ENCODE measurements around the gene DMD.
A peak's percentile ranks its signal among the peaks of the same experiment; 100 is the strongest.

Gene DMD

GRCh38 chrX:33183361-33183760 is 28.0 kb downstream of the DMD start:
- ATAC-seq (ENCODE audit: insufficient read depth, low read depth) = peak; percentile 69
- no peaks in the 10 kb centered on the region for H3K4me1 ChIP-seq (ENCODE audit: insufficient read depth, low read length)
- no peaks in the 10 kb centered on the region for H4K20me1 ChIP-seq (ENCODE audit: insufficient read depth, low read length)
- H3K27ac ChIP-seq (ENCODE audit: low read length) = no peak overlapping the region
- no peak overlapping the region for H2AFZ ChIP-seq (ENCODE audit: low read depth, low read length)
- H3K9me3 ChIP-seq (ENCODE audit: insufficient read depth, low read length, severe bottlenecking) = no peaks in the 10 kb centered on the region
- no peak overlapping the region for H3K4me3 ChIP-seq (ENCODE audit: low read depth in 1 of 2, low read length in 2 of 2)
- peak; percentile 29 for DNase-seq
- no peaks in the 10 kb centered on the region for H3K36me3 ChIP-seq (ENCODE audit: insufficient read depth, low read length)
- no peak overlapping the region for H3K4me2 ChIP-seq (ENCODE audit: insufficient read depth, low read length)
- H3K9ac ChIP-seq (ENCODE audit: low read depth, low read length) = no peak overlapping the region
- H3K27me3 ChIP-seq (ENCODE audit: insufficient read depth, low read length, poor library complexity) = no peaks in the 10 kb centered on the region
- no peaks in the 10 kb centered on the region for H3K79me2 ChIP-seq (ENCODE audit: insufficient read depth, low read length)
- TF ChIP-seq CTCF (IDR thresholded peaks at IDR 0.05; ENCODE audit: borderline replicate concordance, extremely low read depth, low read length, poor library complexity, severe bottlenecking) (no peak), EZH2 (IDR thresholded peaks at IDR 0.05; ENCODE audit: borderline replicate concordance, low read depth, low read length, severe bottlenecking) (no peak)

- Histone ChIP-seq H3K9ac (ENCODE audit: low read depth, low read length) (no peak overlapping the region), H4K20me1 (ENCODE audit: insufficient read depth, low read length) (no peaks in the 10 kb centered on the region), H3K4me1 (ENCODE audit: insufficient read depth, low read length) (no peaks in the 10 kb centered on the region), H2AFZ (ENCODE audit: low read depth, low read length) (no peak overlapping the region), H3K4me2 (ENCODE audit: insufficient read depth, low read length) (no peak overlapping the region), H3K4me3 (ENCODE audit: low read depth in 1 of 2, low read length in 2 of 2) (no peak overlapping the region), H3K36me3 (ENCODE audit: insufficient read depth, low read length) (no peaks in the 10 kb centered on the region), H3K9me3 (ENCODE audit: insufficient read depth, low read length, severe bottlenecking) (no peaks in the 10 kb centered on the region), H3K27me3 (ENCODE audit: insufficient read depth, low read length, poor library complexity) (no peaks in the 10 kb centered on the region), H3K79me2 (ENCODE audit: insufficient read depth, low read length) (no peaks in the 10 kb centered on the region), H3K27ac (ENCODE audit: low read length) (no peak overlapping the region)
- no peak for TF ChIP-seq EZH2 (IDR thresholded peaks at IDR 0.05; ENCODE audit: borderline replicate concordance, low read depth, low read length, severe bottlenecking)
- TF ChIP-seq CTCF (IDR thresholded peaks at IDR 0.05; ENCODE audit: borderline replicate concordance, extremely low read depth, low read length, poor library complexity, severe bottlenecking) = no peak
- ATAC-seq (ENCODE audit: insufficient read depth, low read depth) (no peak), DNase-seq (no peak)
These were observed 32.7 kb downstream of the DMD start for GRCh38 chrX:33178690-33179089.

GRCh38 chrX:33178218-33178617 is 33.1 kb downstream of the DMD start:
- no peaks in the 10 kb centered on the region for H3K36me3 ChIP-seq (ENCODE audit: insufficient read depth, low read length)
- H3K9ac ChIP-seq (ENCODE audit: low read depth, low read length) = no peak overlapping the region
- H3K79me2 ChIP-seq (ENCODE audit: insufficient read depth, low read length) = no peaks in the 10 kb centered on the region
- no peaks in the 10 kb centered on the region for H3K9me3 ChIP-seq (ENCODE audit: insufficient read depth, low read length, severe bottlenecking)
- no peaks in the 10 kb centered on the region for H4K20me1 ChIP-seq (ENCODE audit: insufficient read depth, low read length)
- H3K4me2 ChIP-seq (ENCODE audit: insufficient read depth, low read length) = no peak overlapping the region
- H3K27ac ChIP-seq (ENCODE audit: low read length) = no peak overlapping the region
- no peaks in the 10 kb centered on the region for H3K27me3 ChIP-seq (ENCODE audit: insufficient read depth, low read length, poor library complexity)
- no peak for DNase-seq
- TF ChIP-seq EZH2 (IDR thresholded peaks at IDR 0.05; ENCODE audit: borderline replicate concordance, low read depth, low read length, severe bottlenecking) (no peak), CTCF (IDR thresholded peaks at IDR 0.05; ENCODE audit: borderline replicate concordance, extremely low read depth, low read length, poor library complexity, severe bottlenecking) (no peak)
- no peaks in the 10 kb centered on the region for H3K4me1 ChIP-seq (ENCODE audit: insufficient read depth, low read length)
- ATAC-seq (ENCODE audit: insufficient read depth, low read depth) = no peak
- H2AFZ ChIP-seq (ENCODE audit: low read depth, low read length) = no peak overlapping the region
- H3K4me3 ChIP-seq (ENCODE audit: low read depth in 1 of 2, low read length in 2 of 2) = no peak overlapping the region

- no peak overlapping the region for H3K4me2 ChIP-seq (ENCODE audit: insufficient read depth, low read length)
- no peak for DNase-seq
These were observed 36.1 kb downstream of the DMD start for GRCh38 chrX:33175201-33175600.

More at GRCh38 chrX:33175201-33175600, 36.1 kb downstream of the DMD start:
- Histone ChIP-seq H2AFZ (ENCODE audit: low read depth, low read length) (no peak overlapping the region), H3K27me3 (ENCODE audit: insufficient read depth, low read length, poor library complexity) (no peaks in the 10 kb centered on the region), H3K9me3 (ENCODE audit: insufficient read depth, low read length, severe bottlenecking) (no peaks in the 10 kb centered on the region), H4K20me1 (ENCODE audit: insufficient read depth, low read length) (no peaks in the 10 kb centered on the region), H3K4me3 (ENCODE audit: low read depth in 1 of 2, low read length in 2 of 2) (no peak overlapping the region), H3K9ac (ENCODE audit: low read depth, low read length) (no peak overlapping the region), H3K79me2 (ENCODE audit: insufficient read depth, low read length) (no peaks in the 10 kb centered on the region), H3K36me3 (ENCODE audit: insufficient read depth, low read length) (no peaks in the 10 kb centered on the region), H3K4me1 (ENCODE audit: insufficient read depth, low read length) (no peaks in the 10 kb centered on the region), H3K27ac (ENCODE audit: low read length) (no peak overlapping the region)
- TF ChIP-seq CTCF (IDR thresholded peaks at IDR 0.05; ENCODE audit: borderline replicate concordance, extremely low read depth, low read length, poor library complexity, severe bottlenecking) (no peak), EZH2 (IDR thresholded peaks at IDR 0.05; ENCODE audit: borderline replicate concordance, low read depth, low read length, severe bottlenecking) (no peak)
- no peak for ATAC-seq (ENCODE audit: insufficient read depth, low read depth)

Measured in DND-41 (cell line).